HepG2 (cell line): ENCODE data around the gene ARR3. TPM values are rescaled to one million over a fixed set of nuclear protein-coding genes. Genes with fewer than 3 reads are reported as not detected.
A peak's percentile ranks its signal among the peaks of the same experiment; 100 is the strongest.

Experiments used
- GFI1 ChIP-seq: sonication (generic); formaldehyde crosslinking; IDR thresholded peaks from 2 replicates; pipeline ENCODE4 v1.5.0; 2020; ENCODE audit warnings: missing genetic modification reagents, mild to moderate bottlenecking, borderline replicate concordance
- MAX ChIP-seq: IDR thresholded peaks from 2 replicates; pipeline ENCODE4 v1.6.1; 2012; ENCODE audit warnings: inconsistent platforms
- MTA1 ChIP-seq: sonication (generic); formaldehyde crosslinking; IDR thresholded peaks from 2 replicates; pipeline ENCODE4 v1.4.0; 2020; ENCODE audit warnings: missing genetic modification reagents, mild to moderate bottlenecking, borderline replicate concordance
- NPAS2 ChIP-seq: sonication (generic); formaldehyde crosslinking; IDR thresholded peaks from 2 replicates; pipeline ENCODE4 v1.8.0; 2022; ENCODE audit warnings: mild to moderate bottlenecking, missing genetic modification reagents, borderline replicate concordance
- PAX8 ChIP-seq: sonication (generic); formaldehyde crosslinking; IDR thresholded peaks from 2 replicates; pipeline ENCODE4 v1.8.0; 2022; ENCODE audit warnings: mild to moderate bottlenecking, missing genetic modification reagents, borderline replicate concordance
- RCOR2 ChIP-seq: IDR thresholded peaks from 2 replicates; pipeline ENCODE4 v1.6.1; 2016; ENCODE audit warnings: missing biosample characterization, missing genetic modification reagents
- ZBED4 ChIP-seq: sonication (generic); formaldehyde crosslinking; IDR thresholded peaks from 2 replicates; pipeline ENCODE4 v1.4.0; 2020; ENCODE audit warnings: missing genetic modification reagents, borderline replicate concordance
- ZBTB20 ChIP-seq: sonication (generic); formaldehyde crosslinking; IDR thresholded peaks from 2 replicates; pipeline ENCODE4 v1.8.1; 2023; ENCODE audit warnings: missing genetic modification reagents, low read depth, mild to moderate bottlenecking, borderline replicate concordance
- ZNF20 ChIP-seq: sonication (generic); formaldehyde crosslinking; IDR thresholded peaks from 2 replicates; pipeline ENCODE4 v1.4.0; 2020; ENCODE audit warnings: mild to moderate bottlenecking, moderate library complexity, missing genetic modification reagents
- ZNF230 ChIP-seq: sonication (generic); formaldehyde crosslinking; IDR thresholded peaks from 2 replicates; pipeline ENCODE4 v1.4.0; 2020; ENCODE audit warnings: mild to moderate bottlenecking, missing genetic modification reagents
- ZNF24 ChIP-seq: fragments of 450-650 bp; IDR thresholded peaks from 2 replicates; pipeline ENCODE4 v1.6.1; 2017; ENCODE audit warnings: antibody characterized with exemption, mild to moderate bottlenecking
- ZNF280D ChIP-seq: sonication (generic); formaldehyde crosslinking; IDR thresholded peaks from 2 replicates; pipeline ENCODE4 v1.5.1; 2020; ENCODE audit warnings: mild to moderate bottlenecking, missing genetic modification reagents
- ZNF687 ChIP-seq: sonication (generic); formaldehyde crosslinking; IDR thresholded peaks from 2 replicates; pipeline ENCODE4 v1.5.1; 2020; ENCODE audit warnings: mild to moderate bottlenecking, missing genetic modification reagents, moderate library complexity
- ZSCAN5A ChIP-seq: sonication (generic); formaldehyde crosslinking; IDR thresholded peaks from 2 replicates; pipeline ENCODE4 v1.8.0; 2022; ENCODE audit warnings: mild to moderate bottlenecking, missing genetic modification reagents, borderline replicate concordance
- polyA plus RNA-seq, 8 experiments: library from polyadenylated mRNA; depleted of rRNA in 3 of 8; stranded (reverse) in 7 of 8; unstranded in 1 of 8; fragments of >200 nt; fragmentation: Illumina TruSeq in 4 of 8; extraction: Trizol in 4 of 8; gene quantifications; 2 replicates each; pipeline versions ENCODE4 v1.2.1 to v1.2.3, GENCODE V29; 2011 to 2016; ENCODE audit warnings: low read depth in 4 of 8, missing spikeins in 1 of 8, mixed read lengths in 1 of 8; ENCODE audit not compliant: insufficient read depth in 1 of 8
- total RNA-seq, 5 experiments: library from RNA; depleted of rRNA; stranded (reverse); fragments of >200 nt; fragmentation: Illumina TruSeq; extraction: Trizol; gene quantifications; 2 replicates each; pipeline ENCODE4 v1.2.3, GENCODE V29; 2016; ENCODE audit warnings: low read depth in 1 of 5

ARR3 gene
- total and polyA plus RNA-seq, 2 of the 13 experiments (the other 11 are each of a cell fraction or from before 2014, with no cell fraction given): not detected

GRCh38 chrX:70219938-70220764, 48.0 kb upstream of the ARR3 start (continued):
- TF ChIP-seq ZNF687 (CRISPR knock-in tag) (no peak), ZNF230 (CRISPR knock-in tag) (no peak), NPAS2 (no peak), ZBED4 (CRISPR knock-in tag) (no peak), ZSCAN5A (no peak), ZNF20 (no peak), ZBTB20 (CRISPR knock-in tag) (no peak), MTA1 (CRISPR knock-in tag) (no peak), RCOR2 (CRISPR knock-in tag) (peak; percentile 34; the same call in 1 of the 2 replicates), ZNF280D (CRISPR knock-in tag) (no peak), PAX8 (CRISPR knock-in tag) (no peak), ZNF24 (no peak), GFI1 (peak; percentile 53; the same call in 1 of the 2 replicates), MAX (no peak)
